HG02870 (cell line): ENCODE data around the gene CLDN4.
"Not testable (repeated sequence)": the region's sequence is repeated elsewhere in the genome, so short reads cannot be mapped to it uniquely, and the experiment has no call there.

Experiments
- ATAC-seq: cut with Tn5 transposase; IDR thresholded peaks from one replicate; pipeline ENCODE4 v1.9.1; 2021; ENCODE audit warnings: mild to moderate bottlenecking, moderate library complexity; ENCODE audit not compliant: unreplicated experiment

CLDN4 gene, protein sequence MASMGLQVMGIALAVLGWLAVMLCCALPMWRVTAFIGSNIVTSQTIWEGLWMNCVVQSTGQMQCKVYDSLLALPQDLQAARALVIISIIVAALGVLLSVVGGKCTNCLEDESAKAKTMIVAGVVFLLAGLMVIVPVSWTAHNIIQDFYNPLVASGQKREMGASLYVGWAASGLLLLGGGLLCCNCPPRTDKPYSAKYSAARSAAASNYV

DNA sequence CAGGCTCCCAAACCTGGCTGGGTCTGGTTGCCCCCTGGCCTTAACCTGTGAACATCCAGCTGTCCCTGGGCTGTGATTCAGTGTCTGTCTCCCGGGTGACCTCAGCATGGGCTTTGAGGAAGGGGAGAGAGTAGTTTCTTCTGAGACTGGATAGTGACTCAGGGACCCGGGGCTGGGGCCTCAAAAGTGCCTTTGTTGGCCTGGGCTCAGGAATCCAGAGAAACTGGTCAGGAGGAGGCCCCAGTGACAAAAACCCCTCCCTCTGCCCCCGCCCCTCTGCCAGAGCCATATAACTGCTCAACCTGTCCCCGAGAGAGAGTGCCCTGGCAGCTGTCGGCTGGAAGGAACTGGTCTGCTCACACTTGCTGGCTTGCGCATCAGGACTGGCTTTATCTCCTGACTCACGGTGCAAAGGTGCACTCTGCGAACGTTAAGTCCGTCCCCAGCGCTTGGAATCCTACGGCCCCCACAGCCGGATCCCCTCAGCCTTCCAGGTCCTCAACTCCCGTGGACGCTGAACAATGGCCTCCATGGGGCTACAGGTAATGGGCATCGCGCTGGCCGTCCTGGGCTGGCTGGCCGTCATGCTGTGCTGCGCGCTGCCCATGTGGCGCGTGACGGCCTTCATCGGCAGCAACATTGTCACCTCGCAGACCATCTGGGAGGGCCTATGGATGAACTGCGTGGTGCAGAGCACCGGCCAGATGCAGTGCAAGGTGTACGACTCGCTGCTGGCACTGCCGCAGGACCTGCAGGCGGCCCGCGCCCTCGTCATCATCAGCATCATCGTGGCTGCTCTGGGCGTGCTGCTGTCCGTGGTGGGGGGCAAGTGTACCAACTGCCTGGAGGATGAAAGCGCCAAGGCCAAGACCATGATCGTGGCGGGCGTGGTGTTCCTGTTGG is at the start of gene CLDN4:
TSS of gene CLDN4 (plus strand) at position 316 of the 903 bp plus-strand sequence. CDS start at position 522, 206 bp downstream.
- ATAC-seq: no peak

DNA sequence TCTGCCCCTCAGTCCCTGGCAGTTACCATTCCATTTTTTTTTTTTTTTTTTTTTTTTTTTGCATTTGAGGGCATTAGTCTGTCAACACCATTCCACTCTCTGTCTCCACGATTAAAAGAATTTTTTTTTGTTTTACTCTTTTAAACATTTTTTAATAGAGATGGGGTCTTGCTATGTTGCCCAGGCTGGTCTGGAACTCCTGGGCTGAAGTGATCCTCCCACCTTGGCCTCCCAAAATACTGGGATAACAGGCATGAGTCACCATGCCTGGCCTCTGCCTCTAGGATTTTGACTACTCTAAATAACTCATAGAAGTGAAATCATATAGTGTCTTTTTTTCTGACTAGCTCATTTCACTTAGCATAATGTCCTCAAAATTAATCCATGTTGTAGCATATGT is 44.2 kb upstream of the CLDN4 start:
- no peak for ATAC-seq

DNA sequence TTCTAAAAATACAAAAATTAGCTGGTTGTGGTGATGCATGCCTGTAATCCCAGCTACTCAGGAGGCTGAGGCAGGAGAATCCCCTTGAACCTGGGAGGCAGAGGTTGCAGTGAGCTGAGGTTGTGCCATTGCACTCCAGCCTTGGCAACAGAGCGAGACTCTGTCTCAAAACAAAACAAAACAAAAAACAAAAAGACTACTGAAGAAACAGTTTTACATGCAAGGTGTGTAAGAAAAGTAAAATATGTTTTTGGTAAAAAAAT is 43.1 kb upstream of the CLDN4 start:
- ATAC-seq: not testable (repeated sequence)

DNA sequence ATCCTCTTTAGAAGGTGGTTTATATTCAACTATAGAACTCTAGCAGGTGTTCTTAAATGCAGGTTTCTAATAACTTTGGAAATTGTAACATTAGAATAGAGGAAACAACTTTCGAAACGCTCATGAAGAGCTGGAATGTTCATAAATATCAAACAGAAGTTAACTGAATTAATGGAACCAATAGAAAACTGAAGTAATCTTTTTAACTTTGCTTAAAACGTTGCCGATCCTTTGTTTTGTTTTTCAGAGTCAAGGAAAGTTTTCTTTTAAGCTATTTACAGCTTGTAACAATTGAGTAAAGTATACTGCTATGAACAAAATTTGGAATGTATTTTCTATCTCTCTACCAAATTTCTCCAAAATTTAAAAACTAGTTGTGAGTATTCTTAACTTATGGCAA is 41.7 kb upstream of the CLDN4 start:
- ATAC-seq: no peak

DNA sequence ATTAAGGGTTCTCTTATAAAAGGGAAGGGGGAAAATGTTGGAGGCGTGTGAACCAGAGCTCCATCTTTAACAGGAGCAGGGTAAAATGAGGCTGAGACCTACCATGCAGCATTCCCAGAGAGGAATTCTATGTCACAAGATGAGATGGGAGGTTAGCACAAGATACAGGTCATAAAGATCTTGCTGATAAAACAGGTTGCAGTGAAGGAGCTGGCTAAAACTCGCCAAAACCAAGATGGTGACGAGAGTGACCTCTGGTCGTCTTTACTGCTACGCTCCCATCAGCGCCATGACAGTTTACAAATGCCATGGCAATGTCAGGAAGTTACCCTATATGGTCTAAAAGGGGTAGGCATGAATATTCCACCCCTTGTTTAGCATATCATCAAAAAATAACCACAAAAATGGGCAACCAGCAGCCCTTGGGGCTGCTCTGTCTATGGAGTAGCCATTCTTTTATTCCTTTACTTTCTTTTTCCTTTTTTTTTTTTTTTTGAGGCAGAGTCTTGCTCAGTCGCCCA is 39.6 kb upstream of the CLDN4 start:
- not testable (repeated sequence) for ATAC-seq

DNA sequence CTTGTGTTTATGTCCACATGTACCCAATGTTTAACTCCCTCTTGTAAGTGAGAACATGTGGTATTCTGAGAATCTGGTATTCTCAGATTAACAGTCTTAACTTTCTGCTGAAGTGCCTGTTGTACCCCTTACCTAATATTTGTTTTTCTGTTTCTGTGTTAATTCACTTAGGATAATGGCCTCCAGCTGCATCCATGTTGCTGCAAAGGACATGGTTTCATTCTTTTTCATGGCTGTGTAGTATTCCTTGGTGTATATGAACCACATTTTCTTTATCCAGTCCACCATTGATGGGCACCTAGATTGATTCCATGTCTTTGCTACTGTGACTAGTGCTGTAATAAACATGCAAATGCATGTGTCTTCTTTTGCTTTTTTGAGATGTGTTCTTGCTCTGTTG is 35.6 kb upstream of the CLDN4 start:
- not testable (repeated sequence) for ATAC-seq

DNA sequence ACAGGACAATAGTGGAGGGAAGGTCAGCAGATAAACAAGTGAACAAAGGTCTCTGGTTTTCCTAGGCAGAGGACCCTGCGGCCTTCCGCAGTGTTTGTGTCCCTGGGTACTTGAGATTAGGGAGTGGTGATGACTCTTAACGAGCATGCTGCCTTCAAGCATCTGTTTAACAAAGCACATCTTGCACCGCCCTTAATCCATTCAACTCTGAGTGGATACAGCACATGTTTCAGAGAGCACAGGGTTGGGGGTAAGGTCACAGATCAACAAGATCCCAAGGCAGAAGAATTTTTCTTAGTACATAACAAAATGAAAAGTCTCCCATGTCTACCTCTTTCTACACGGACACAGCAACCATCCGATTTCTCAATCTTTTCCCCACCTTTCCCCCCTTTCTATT is 34.1 kb upstream of the CLDN4 start:
- ATAC-seq: not testable (repeated sequence)

DNA sequence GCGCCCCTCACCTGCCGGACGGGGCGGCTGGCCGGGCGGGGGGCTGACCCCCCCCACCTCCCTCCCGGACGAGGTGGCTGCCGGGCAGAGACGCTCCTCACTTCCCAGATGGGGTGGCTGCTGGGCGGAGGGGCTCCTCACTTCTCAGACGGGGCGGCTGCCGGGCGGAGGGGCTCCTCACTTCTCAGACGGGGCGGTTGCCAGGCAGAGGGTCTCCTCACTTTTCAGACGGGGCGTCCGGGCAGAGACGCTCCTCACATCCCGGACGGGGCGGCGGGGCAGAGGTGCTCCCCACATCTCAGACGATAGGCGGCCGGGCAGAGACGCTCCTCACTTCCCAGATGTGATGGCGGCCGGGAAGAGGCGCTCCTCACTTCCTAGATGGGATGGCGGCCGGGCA is 33.6 kb upstream of the CLDN4 start:
- not testable (repeated sequence) for ATAC-seq

DNA sequence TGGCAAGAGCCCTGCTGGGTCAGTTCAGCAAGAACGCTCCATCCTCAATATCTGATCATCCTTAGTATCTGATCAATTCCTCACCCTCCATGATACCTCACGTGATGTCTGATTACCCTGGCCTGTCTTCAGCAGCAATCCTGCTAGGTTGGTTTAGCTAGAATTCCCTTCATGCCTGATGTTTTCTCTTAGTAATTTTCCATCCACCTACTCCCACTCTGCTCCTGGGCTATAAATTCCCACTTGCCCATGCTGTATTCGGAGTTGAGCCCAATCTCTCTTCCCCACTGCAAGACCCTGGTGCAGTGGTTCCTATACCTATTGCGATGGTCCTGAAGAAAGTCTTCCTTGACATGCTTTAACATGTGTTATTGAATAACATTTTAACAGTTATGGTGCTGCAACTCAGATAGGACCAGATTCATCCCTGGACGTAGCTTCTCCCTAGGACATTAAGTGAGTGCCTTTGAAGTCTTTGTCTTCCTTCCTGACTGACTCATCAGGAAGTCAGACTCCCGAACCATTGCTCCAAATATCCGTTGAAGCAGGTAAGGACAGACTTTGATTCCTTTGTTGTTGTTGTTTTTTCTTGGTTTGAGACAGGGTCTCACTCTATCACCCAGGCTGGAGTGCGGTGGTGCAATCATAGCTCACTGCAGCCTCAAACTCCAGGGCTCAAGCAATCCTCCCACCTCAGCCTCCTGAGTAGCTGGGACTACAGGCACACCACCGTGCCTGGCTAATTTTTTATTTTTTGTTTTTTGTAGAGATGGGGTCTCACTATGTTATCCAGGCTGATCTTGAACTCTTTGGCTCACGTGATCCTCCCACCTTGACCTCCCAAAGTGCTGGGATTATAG is 31.3 kb upstream of the CLDN4 start:
- no peak for ATAC-seq

DNA sequence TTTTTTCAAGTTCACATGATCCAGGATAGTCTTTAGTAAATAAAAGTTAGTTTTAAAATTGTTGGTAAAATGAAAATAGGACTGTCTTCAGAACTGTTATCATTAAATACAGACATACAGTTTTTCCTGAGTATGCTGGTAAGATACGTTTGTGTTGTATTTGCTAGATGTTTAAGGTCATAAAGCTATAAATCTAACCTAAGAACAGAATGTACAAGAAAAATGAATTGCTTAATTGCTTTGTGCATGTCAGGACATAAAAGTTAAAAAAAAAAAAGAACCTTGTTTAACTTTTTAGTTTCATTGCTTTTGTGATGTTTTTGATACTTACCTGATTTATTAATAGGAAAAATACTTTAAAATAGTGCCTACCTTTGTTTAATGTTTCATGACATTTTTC is 29.2 kb upstream of the CLDN4 start:
- no peak for ATAC-seq

DNA sequence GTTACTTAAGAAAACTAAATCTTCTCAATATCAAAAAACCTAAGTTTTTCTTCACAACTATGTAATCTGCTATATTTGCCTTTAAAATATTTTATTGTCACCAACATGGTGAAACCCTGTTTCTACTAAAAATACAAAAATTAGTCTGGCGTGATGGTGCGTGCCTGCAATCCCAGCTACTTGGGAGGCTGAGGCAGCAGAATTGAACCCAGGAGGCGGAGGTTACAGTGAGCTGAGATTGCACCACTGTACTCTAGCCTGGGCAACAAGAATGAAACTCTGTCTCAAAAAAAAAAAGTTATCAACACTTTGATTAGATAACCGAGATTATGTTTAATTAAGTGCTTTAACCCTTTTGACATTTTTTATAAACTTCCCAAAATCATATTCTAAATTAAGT is 28.3 kb upstream of the CLDN4 start:
- no peak for ATAC-seq

DNA sequence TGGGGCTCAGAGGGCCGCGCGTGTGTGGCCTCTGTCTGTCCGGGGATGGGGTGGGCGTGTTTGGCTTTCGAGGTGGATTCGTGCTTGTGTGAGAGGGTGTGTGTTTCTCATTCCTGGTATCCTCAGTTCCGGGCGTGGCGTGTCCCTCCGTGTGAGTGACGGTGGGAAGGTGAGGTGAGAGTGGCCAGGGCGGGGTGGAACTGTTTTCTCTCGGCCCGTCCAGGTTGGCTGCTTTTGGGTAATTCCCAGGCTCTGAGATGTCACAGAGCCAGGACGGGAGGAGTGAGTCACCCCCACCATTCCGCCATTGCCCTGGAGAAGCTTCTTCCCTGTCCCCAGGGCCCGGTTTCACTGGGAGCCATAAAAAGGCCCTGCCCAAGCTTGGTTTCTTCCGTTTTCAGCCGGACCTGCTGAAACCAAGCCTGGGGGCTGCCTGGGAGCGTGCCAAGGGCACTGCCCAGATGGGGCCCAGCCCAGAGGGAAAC is 21.3 kb upstream of the CLDN4 start:
- ATAC-seq: no peak

DNA sequence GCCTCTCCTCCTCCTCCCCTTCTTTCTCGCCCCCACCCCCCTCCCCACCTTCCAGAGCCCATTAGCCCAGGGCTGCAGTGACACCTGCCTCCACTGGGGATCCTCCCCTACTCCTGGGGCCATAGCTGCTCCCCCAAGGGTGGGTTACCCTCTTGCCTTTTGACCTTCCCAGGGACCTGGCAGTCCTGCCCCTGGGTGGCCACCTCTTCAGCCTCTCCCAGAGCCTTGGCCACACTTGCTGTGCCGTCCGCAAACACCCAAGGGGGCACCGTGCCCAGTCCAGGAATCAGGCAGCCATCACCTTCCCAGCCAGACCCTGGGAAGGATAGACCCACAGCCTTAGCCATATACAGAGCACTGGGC is 19.8 kb upstream of the CLDN4 start:
- no peak for ATAC-seq

DNA sequence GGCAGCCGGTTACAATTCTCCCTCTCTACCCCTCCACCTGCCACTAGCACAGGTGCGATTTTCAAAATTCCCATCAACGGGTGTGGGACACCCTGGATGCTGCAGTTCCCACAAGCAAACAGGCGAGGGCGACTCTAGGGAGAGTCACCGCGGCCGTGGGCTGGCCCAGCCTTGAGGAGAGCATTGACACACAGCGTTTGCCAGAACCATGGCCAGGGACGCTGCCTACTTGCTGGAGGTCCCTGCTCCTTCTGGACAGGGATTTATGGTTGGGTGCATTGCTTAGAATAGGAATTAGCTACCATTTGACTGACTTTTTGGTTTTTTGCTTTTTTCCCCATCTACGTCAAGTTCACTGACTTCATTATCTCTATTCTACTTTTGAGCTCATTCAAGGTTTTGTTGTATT is 19.0 kb upstream of the CLDN4 start:
- ATAC-seq: no peak

DNA sequence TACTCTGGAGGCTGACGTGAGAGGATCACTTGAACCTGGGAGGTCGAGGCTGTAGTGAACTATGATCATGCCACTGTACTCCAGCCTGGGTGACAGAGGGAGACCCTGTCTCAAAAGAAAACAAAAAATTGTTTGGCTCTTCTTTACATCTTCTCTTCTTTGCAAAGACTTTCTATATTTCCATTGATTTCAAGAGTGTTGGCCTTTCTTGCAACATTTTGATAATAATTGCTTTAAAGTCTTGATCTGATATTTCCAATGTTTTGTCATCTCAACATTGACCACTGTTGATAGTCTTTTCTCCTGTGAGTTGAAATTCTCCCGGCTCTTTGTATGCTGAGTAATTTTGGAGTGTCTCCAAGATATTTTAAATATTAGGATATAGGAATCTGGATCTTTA is 17.8 kb upstream of the CLDN4 start:
- ATAC-seq: no peak

DNA sequence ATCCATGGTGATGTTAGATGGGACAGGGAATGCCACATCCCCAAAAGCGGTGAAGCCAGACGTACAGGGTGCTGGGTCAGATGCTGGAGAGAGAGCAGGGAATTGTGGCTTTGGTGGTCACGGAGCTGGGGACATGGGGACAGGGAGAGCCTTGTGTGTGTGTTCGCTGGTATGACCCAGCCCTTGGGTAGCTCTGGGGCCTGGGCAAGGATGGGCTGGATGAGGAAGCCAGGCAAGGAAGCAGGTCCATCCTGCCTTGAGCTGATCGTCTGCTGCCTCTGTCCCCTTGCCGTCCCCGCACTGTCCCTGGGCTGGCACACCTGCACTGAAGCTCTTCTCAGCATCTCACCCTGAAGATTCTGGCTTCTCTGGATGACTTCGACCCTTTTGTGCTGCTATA is 15.4 kb upstream of the CLDN4 start:
- ATAC-seq: no peak

DNA sequence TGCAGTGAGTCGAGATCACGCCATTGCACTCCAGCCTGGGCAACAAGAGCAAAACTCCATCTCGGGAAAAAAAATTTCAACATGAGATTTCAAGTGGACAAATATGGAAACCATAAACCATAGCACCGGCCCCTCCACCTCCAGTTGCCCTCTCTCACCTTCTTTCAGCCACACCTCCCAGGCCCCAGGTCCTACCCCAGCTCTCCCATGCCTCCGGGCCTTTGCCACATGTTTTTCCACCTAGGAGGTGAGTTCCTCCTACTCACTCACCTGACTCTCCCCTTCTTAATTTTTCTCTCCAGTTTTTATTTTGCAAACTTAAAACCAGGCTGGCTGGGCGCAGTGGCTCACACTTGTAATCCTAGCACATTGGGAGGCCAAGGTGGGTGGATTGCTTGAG is 13.7 kb upstream of the CLDN4 start:
- no peak for ATAC-seq

DNA sequence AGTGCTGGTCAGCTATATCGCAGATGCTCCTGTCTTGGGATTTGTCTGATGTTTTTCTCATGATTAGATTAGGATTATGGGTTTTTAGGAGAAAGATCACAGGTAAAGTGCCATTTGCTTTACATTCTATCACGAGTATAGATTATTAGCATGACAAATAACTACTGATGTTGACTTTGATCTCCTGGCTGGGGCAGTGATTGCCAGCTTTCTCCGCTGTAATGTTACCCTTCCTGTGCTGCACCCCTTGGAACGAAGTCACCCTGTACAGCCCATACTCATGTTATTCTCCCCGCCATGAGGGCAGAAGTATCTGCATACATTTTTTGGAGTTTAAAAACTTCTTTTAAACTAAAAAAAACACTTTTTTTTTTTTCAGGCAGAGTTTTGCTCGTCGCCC is 10.8 kb upstream of the CLDN4 start:
- ATAC-seq: no peak

DNA sequence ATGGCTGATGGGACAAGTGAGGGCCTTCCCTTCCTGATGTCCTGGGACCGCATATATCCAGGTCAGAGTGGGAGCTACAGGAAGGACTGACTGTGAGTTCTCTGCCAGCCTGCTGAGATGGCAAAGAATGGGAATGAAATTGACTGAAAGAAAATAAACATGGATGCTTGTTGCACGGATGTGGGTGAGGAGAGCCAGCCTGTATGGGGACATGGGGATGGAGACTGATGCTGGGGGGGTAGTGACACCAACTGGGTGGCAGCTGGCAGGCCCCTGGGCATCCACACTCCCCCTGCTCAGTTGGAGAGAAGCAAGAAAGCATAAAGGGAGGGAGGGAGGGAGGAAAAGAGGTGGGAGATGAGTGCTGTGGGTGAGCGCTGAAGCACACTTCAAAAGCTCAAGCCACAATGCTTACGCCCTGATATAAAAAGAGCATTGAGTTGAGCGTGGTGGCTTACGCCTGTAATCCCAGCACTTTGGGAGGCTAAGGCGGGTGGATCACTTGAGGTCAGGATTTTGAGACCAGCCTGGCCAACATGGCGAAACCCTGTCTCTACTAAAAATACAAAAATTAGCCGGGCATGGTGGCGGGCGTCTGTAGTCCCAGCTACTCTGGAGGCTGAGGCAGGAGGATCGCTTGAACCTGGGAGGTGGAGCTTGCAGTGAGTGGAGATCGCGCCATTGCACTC is 9.1 kb upstream of the CLDN4 start:
- ATAC-seq: not testable (repeated sequence)

DNA sequence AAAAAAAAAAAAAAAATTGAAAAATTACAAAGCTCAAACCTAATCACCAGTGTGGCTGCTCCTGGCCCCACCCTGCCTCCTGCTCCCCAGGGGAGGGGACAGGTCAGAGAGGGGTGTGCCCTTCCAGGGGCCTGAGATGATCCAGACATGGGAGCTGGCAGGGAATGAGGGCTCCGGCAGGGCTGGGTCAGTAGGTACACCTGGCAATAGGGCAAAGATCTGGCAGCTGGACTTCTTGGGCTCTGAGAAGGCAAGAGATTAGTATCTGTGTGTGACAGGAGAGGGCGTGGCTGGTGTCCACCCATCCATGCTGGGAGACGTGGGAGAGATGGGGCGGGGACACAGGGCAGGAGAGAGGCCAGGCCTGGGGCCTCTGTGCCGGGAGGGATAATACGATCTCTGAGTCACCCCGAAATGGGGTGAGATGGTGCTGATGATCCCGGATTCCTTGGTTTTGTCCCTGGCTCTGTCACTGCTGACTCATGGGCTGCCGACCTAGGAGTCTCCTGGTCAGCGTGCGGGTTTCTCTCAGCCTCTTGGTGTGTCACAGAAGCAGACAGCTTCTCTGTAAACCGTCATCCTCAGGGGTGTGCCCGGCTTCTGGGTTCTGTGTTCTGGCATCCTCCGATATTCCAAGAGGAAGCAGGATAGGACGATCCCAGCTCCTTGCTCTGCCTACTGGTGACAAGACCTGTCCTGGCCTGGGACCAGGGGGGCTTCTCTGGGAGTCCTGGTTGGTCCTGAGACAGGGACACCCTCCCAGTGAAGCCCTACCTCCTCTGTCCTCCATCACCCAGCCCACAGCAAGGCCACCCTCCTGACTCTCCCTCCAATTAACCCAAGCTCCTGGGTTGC is 8.2 kb upstream of the CLDN4 start:
- no peak for ATAC-seq
